IPS-18a (cell line): ENCODE data around the gene USF1.
"Not testable (repeated sequence)": the region's sequence is repeated elsewhere in the genome, so short reads cannot be mapped to it uniquely, and the experiment has no call there.

Experiments
- H3K27ac ChIP-seq: one replicate; pipeline ENCODE4 v1.5.1; 2013; ENCODE audit warnings: low read length
- H3K27me3 ChIP-seq: one replicate; pipeline ENCODE4 v1.6.1; 2013; ENCODE audit warnings: mild to moderate bottlenecking, low read length; ENCODE audit not compliant: control insufficient read depth, insufficient read depth
- H3K36me3 ChIP-seq: one replicate; pipeline ENCODE4 v1.6.1; 2013; ENCODE audit warnings: low read depth, low read length; ENCODE audit not compliant: control insufficient read depth
- H3K4me1 ChIP-seq: one replicate; pipeline ENCODE4 v1.6.1; 2013; ENCODE audit warnings: low read depth, low read length; ENCODE audit not compliant: control insufficient read depth
- H3K4me3 ChIP-seq: one replicate; pipeline ENCODE4 v1.5.1; 2013; ENCODE audit warnings: low read length
- H3K9ac ChIP-seq: one replicate; pipeline ENCODE4 v1.6.1; 2013; ENCODE audit warnings: mild to moderate bottlenecking, low read length, moderate library complexity
- H3K9me3 ChIP-seq: one replicate; pipeline ENCODE4 v1.6.1; 2013; ENCODE audit warnings: low read depth, low read length; ENCODE audit not compliant: control insufficient read depth

USF1 gene

DNA sequence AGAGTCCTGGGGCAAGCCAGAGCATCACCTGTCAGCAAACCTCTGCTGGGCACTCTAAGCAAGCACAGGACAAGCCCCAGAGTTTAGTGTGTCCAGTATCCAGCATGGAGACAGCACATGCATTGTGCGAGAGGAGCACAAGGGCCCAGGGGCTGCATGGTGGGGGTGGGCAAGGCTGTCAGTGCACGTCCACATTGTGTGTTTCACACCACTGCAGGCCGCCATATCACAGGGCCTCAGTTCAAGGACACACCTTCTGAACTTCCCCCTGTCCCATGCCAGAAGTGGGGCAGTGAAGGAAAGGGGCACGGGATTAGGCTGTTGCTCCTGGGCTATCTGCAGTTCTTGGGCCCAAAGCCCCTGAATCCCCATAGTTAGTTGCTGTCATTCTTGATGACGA is 6.2 kb downstream of the USF1 start:
- no peak overlapping the region for H3K27ac ChIP-seq
- no peaks in the 10 kb centered on the region for H3K9me3 ChIP-seq
- peaks cover 34% of the 10 kb centered on the region for H3K36me3 ChIP-seq
- H3K27me3 ChIP-seq = no peaks in the 10 kb centered on the region
- no peak overlapping the region for H3K9ac ChIP-seq
- peaks cover 12% of the 10 kb centered on the region for H3K4me1 ChIP-seq
- no peak overlapping the region for H3K4me3 ChIP-seq

DNA sequence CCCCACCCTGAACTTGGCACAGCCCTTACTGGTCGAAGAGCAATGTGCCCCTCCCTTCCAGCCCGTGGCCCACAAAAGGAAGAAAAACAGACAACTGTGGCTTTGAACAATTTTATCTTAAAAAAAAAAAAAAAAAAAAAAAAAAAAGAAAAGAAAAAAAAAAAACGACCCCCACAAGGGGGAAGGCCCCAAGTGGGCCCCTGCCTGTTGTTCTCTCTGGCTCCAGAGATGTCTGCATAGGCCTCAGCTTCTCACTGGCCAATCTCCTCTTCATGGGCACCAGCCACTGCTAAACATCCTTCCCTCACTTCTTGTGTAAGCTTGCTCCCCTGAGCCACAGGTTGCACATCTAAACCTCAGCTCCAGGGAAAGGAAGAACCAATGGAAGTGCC is 6.6 kb downstream of the USF1 start:
- H3K4me3 ChIP-seq = peak overlapping the region; percentile 77
- H3K9ac ChIP-seq = no peak overlapping the region
- H3K27ac ChIP-seq = no peak overlapping the region
- no peaks in the 10 kb centered on the region for H3K9me3 ChIP-seq
- peaks cover 34% of the 10 kb centered on the region for H3K36me3 ChIP-seq
- no peaks in the 10 kb centered on the region for H3K27me3 ChIP-seq
- peaks cover 9% of the 10 kb centered on the region for H3K4me1 ChIP-seq

DNA sequence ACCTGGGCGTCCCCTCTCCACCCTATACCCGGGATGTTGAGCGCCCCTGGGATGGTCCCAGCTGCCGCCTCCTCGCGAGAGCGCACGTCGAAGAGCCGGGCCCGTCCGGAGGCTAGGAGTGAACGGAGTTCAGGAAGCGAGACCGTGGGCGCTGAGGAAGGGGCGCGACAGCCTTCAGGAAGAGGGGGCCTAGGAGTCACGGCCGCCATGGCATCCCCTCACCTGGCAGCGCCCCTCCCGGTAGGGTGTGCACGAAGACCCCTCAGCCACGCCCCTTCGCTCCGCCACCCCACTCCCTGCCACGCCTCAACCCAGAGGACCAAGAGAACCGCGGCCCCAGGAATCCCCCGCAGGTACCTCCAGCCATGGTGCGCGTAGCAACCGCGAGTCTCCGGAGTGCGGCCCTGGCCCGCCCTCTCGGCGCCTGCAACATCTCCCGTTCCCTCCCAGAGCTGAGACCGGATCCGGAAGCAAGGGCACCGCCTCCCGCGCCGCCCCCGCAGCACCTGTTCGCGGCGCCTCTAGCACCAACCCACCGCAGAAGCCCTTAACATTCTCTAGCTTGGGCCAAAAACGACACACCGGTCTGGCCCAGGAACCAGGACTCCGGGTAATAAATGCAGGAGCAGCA is 7.1 kb downstream of the USF1 start, which contains the start of gene TSTD1:
TSS of gene TSTD1 (minus strand) at position 442 of the 631 bp plus-strand sequence. CDS start at position 367, 75 bp downstream.
- H3K4me1 ChIP-seq = peaks cover 9% of the 10 kb centered on the region
- peak within 1 kb of the TSS; percentile 77 for H3K4me3 ChIP-seq
- H3K9me3 ChIP-seq = no peaks in the 10 kb centered on the region
- H3K27ac ChIP-seq = no peak within 1 kb of the TSS
- H3K27me3 ChIP-seq = no peaks in the 10 kb centered on the region
- H3K36me3 ChIP-seq = peaks cover 34% of the 10 kb centered on the region
- peak within 1 kb of the TSS; percentile 62 for H3K9ac ChIP-seq

DNA sequence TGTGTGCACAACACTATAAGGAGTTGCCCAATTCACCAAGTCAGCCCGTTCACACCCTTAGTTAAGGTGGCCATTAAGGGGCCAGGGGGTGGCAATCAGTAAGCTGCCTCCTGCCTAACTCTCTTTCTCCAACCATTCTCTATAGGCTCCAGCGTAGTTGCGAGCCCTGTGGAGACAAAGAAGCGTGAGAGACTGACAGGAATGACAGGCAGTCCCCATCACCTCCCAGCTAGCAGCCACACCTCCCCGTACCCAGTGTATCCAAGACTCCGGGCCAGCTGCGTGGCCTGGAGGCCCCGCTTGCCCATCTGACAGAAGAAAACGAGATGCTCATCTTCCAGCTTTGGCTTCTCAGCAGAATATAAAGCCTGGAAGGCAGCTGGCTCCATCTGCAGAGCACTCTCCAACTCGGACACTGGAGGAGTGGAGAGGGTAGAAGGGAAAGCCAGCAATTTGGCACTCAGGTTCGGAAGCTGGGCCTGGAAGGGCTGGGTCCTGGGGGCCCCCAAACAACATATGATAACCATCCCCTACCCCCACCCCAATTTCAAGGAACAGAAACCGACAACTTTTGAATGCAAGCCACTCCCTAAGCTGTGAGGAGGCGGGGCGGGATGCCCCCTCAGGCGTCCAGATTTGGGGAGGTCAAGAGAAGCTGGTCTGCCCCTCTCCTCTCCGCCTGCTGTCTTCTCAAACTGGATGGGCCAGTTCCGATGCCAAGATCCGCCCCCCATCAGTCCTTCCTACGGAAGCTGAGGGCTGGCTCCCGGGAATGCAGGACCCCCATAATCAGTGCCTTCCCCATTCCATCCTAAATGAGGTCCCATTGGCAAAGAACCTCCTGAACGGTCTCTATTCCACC is 7.9 kb downstream of the USF1 start:
- Histone ChIP-seq H3K4me1 (peaks cover 9% of the 10 kb centered on the region), H3K36me3 (peaks cover 29% of the 10 kb centered on the region), H3K9me3 (no peaks in the 10 kb centered on the region), H3K27me3 (no peaks in the 10 kb centered on the region), H3K27ac (no peak overlapping the region), H3K9ac (peak overlapping the region; percentile 62), H3K4me3 (peak overlapping the region; percentile 77)

DNA sequence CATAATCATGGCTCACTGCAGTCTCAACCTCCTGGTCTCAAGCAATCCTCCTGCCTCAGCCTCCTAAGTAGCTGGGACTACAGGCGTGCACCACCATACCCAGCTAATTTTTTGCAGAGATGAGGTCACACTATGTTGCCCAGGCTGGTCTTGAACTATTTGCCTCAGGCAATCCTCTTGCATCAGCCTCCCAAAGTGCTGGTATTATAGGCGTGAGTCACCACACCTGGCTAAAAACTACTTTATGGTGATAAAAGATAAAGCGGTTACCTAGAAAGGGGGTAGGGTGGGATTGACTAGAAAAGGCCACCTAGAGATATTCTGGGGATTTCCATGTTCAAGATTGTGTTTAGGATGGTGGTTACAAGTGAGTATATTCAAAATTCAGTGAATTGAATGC is 12.0 kb downstream of the USF1 start:
- peaks cover 9% of the 10 kb centered on the region for H3K4me1 ChIP-seq
- no peaks in the 10 kb centered on the region for H3K27me3 ChIP-seq
- no peaks in the 10 kb centered on the region for H3K9me3 ChIP-seq
- H3K9ac ChIP-seq = no peak overlapping the region
- no peaks in the 10 kb centered on the region for H3K36me3 ChIP-seq
- no peak overlapping the region for H3K27ac ChIP-seq
- H3K4me3 ChIP-seq = no peak overlapping the region

DNA sequence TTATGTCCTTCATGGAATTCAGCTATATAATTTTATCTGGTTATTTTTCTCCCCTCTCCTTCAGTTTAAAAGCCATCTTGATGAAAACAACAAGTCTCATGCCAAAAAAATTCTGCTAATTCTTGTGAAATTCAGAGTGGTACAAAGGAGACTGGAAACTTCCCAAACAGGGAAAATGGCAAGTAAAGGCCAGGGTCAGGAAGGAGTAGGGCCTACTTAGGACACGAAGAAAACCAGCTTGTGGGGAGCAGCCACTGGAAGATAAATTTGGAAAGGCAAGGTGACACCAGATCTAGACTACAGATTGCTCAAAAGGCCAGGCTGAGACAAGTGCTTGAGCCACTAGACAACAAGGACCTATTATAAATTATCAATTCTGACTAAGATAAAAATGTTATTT is 13.4 kb downstream of the USF1 start:
- no peak overlapping the region for H3K27ac ChIP-seq
- H3K9me3 ChIP-seq = no peaks in the 10 kb centered on the region
- H3K9ac ChIP-seq = no peak overlapping the region
- H3K36me3 ChIP-seq = no peaks in the 10 kb centered on the region
- no peak overlapping the region for H3K4me3 ChIP-seq
- H3K27me3 ChIP-seq = no peaks in the 10 kb centered on the region
- H3K4me1 ChIP-seq = peaks cover 9% of the 10 kb centered on the region

DNA sequence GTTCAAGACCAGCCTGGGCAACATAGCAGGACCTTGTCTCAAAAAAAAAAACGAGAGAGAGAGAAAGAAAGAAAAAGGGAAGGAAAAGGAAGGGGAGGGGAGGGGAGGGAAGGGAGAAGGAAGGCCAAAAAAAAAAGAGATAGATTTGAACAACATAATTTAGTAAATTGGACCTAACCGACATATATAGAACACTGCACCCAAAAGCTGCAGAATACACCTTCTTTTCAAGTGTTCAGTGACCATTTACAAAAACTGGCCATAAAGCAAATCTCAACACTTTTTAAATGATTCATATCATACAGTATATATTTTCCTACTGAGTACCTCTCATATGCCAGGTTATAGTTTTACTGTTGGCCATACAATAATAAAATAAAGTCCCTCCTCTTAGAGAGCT is 13.9 kb downstream of the USF1 start:
- Histone ChIP-seq H3K9me3 (no peaks in the 10 kb centered on the region), H3K9ac (no peak overlapping the region), H3K27ac (no peak overlapping the region), H3K27me3 (no peaks in the 10 kb centered on the region), H3K36me3 (no peaks in the 10 kb centered on the region), H3K4me1 (peaks cover 9% of the 10 kb centered on the region), H3K4me3 (no peak overlapping the region)

DNA sequence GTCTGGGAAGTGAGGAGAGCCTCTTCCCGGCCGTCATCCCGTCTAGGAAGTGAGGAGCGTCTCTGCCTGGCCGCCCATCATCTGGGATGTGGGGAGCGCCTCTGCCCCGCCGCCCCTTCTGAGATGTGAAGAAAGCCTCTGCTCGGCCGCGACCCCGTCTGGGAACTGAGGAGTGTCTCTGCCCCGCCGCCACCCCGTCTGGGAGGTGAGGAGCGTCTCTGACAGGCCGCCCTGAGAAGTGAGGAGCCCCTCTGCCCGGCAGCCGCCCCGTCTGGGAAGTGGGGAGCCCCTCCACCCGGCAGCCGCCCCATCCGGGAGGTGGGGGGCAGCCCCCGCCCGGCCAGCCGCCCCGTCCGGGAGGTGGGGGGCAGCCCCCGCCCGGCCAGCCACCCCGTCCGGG is 16.3 kb downstream of the USF1 start:
- H3K4me1 ChIP-seq, H3K9me3 ChIP-seq, H3K36me3 ChIP-seq, H3K27me3 ChIP-seq, H3K4me3 ChIP-seq, H3K9ac ChIP-seq, H3K27ac ChIP-seq: not testable (repeated sequence)

DNA sequence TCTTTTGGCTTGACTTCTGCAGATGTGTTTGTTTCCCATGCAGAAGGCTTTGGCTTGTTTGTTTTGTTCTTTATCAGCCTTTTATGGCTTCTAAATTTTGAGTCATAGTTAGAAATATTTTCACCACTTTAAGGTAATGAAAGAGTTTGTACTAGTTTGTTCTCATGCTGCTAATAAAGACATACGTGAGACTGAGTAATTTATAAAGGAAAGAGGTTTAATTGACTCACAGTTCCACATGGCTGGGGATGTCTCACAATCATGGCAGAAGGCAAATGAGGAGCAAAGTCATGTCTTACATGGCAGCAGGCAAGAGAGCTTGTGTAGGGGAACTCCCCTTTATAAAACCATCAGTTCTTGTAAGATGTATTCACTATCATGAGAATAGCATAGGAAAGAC is 18.8 kb downstream of the USF1 start:
- not testable (repeated sequence) for H3K36me3 ChIP-seq, H3K4me1 ChIP-seq, H3K4me3 ChIP-seq, H3K27ac ChIP-seq, H3K9ac ChIP-seq, H3K27me3 ChIP-seq, H3K9me3 ChIP-seq

DNA sequence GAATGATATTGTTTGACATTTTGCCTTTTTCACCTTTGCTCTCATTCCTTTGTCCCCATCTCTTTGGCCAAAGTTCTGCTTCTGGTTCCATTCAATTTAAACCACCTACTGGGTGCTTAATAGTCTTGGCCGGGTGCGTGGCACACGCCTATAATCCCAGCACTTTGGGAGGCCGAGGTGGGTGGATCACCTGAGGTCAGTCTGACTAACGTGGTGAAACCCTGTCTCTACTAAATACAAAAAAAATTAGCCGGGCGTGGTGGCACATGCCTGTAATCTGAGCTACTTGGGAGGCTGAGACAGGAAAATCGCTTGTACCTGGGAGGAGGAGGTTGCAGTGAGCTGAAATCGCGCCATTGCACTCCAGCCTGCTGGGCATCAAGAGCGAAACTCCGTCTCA is 23.3 kb downstream of the USF1 start:
- not testable (repeated sequence) for H3K27me3 ChIP-seq, H3K9ac ChIP-seq, H3K4me3 ChIP-seq, H3K27ac ChIP-seq, H3K9me3 ChIP-seq, H3K36me3 ChIP-seq
- H3K4me1 ChIP-seq = peaks cover 23% of the 10 kb centered on the region

DNA sequence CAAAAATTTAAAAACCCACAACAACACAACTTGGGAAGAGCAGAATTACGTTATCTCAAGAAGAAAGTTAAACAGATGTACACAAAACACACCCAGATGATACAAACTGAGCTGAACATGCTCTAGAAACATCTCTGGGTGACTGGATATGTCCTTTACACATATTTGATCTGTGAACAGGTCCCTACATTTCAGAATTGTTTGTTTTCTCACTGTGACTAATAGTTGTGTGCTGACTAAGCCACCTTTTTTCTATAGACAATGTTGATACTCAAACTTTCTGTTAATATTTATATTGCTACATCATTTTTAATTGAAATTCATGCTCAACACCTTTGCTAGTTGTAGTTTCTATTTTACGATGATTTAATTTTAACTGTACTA is 23.8 kb downstream of the USF1 start:
- peak overlapping the region; percentile 58 for H3K9ac ChIP-seq
- peaks cover 25% of the 10 kb centered on the region for H3K4me1 ChIP-seq
- H3K9me3 ChIP-seq = no peaks in the 10 kb centered on the region
- H3K27me3 ChIP-seq = no peaks in the 10 kb centered on the region
- H3K4me3 ChIP-seq = peak overlapping the region; percentile 95
- no peaks in the 10 kb centered on the region for H3K36me3 ChIP-seq
- H3K27ac ChIP-seq = no peak overlapping the region
